ENCODE measurements around the gene CBLN1. TPM values are rescaled to one million over a fixed set of nuclear protein-coding genes. Genes with fewer than 3 reads are reported as not detected.
"Not testable (repeated sequence)": the region's sequence is repeated elsewhere in the genome, so short reads cannot be mapped to it uniquely, and the experiment has no call there.

CBLN1 gene
- total RNA-seq, 2 experiments from 2014 or later, result not detected

GRCh38 chr16:49274591-49274990, 7.0 kb downstream of the CBLN1 start:
- DNase-seq, result no peak
- ChIA-PET CTCF (no interaction called here), POLR2A (no interaction called here)
- Mint-ChIP-seq H3K36me3 (ENCODE audit: low read depth) (no peaks in the 10 kb centered on the region), H3K4me1 (no peaks in the 10 kb centered on the region), H3K27ac (no peak overlapping the region), H3K27me3 (peaks cover 64% of the 10 kb centered on the region), H3K4me3 (no peak overlapping the region), H3K9me3 (no peaks in the 10 kb centered on the region)

- Mint-ChIP-seq H3K4me1 (no peaks in the 10 kb centered on the region), H3K27ac (no peak overlapping the region), H3K4me3 (no peak overlapping the region), H3K27me3 (peaks cover 56% of the 10 kb centered on the region), H3K36me3 (ENCODE audit: low read depth) (no peaks in the 10 kb centered on the region), H3K9me3 (no peaks in the 10 kb centered on the region)
- DNase-seq, result no peak
- ChIA-PET CTCF (no interaction called here), POLR2A (no interaction called here)
Observed at GRCh38 chr16:49273771-49274170, 7.9 kb downstream of the CBLN1 start.

GRCh38 chr16:49271363-49271762, 10.3 kb downstream of the CBLN1 start:
- H3K27ac Mint-ChIP-seq, result no peak overlapping the region
- H3K36me3 Mint-ChIP-seq (ENCODE audit: low read depth), result no peaks in the 10 kb centered on the region
- H3K4me1 Mint-ChIP-seq, result no peaks in the 10 kb centered on the region
- no peak for DNase-seq
- peaks cover 34% of the 10 kb centered on the region for H3K27me3 Mint-ChIP-seq
- ChIA-PET POLR2A (no interaction called here), CTCF (interaction anchor here (0.6 to 0.7 kb wide), 2 partner anchors 153 to 943 kb away, joined by 3 to 7 read pairs; no protein-coding TSS in a partner anchor)
- no peak overlapping the region for H3K4me3 Mint-ChIP-seq
- H3K9me3 Mint-ChIP-seq, result no peaks in the 10 kb centered on the region

- ChIA-PET POLR2A (no interaction called here), CTCF (interaction anchor here (1.0 kb wide), 1 partner anchor 9 kb away, joined by 3 read pairs; no protein-coding TSS in a partner anchor)
- Mint-ChIP-seq H3K36me3 (ENCODE audit: low read depth) (no peaks in the 10 kb centered on the region), H3K4me3 (no peak overlapping the region), H3K9me3 (no peaks in the 10 kb centered on the region), H3K4me1 (no peaks in the 10 kb centered on the region), H3K27me3 (peaks cover 14% of the 10 kb centered on the region), H3K27ac (no peak overlapping the region)
- no peak for DNase-seq
Observed at GRCh38 chr16:49269201-49269600, 12.4 kb downstream of the CBLN1 start.

GRCh38 chr16:49268667-49269066, 13.0 kb downstream of the CBLN1 start:
- Mint-ChIP-seq H3K27me3 (peaks cover 9% of the 10 kb centered on the region), H3K36me3 (ENCODE audit: low read depth) (no peaks in the 10 kb centered on the region), H3K27ac (no peak overlapping the region), H3K4me3 (no peak overlapping the region), H3K9me3 (no peaks in the 10 kb centered on the region), H3K4me1 (no peaks in the 10 kb centered on the region)
- DNase-seq, result no peak
- ChIA-PET CTCF (interaction anchor here (1.0 kb wide), 1 partner anchor 10 kb away, joined by 3 read pairs; no protein-coding TSS in a partner anchor), POLR2A (no interaction called here)

GRCh38 chr16:49262501-49262900, 19.1 kb downstream of the CBLN1 start:
- H3K4me1 Mint-ChIP-seq, result no peaks in the 10 kb centered on the region
- no peaks in the 10 kb centered on the region for H3K9me3 Mint-ChIP-seq
- ChIA-PET POLR2A (no interaction called here), CTCF (no interaction called here)
- H3K27ac Mint-ChIP-seq, result no peak overlapping the region
- no peaks in the 10 kb centered on the region for H3K27me3 Mint-ChIP-seq
- no peaks in the 10 kb centered on the region for H3K36me3 Mint-ChIP-seq (ENCODE audit: low read depth)
- H3K4me3 Mint-ChIP-seq, result no peak overlapping the region
- DNase-seq, result no peak

GRCh38 chr16:49261930-49262329, 19.7 kb downstream of the CBLN1 start:
- POLR2A ChIA-PET, result no interaction called here
- H3K27ac Mint-ChIP-seq, result no peak overlapping the region
- H3K27me3 Mint-ChIP-seq, result no peaks in the 10 kb centered on the region
- H3K4me1 Mint-ChIP-seq, result no peaks in the 10 kb centered on the region
- H3K9me3 Mint-ChIP-seq, result no peaks in the 10 kb centered on the region
- DNase-seq, result no peak
- H3K36me3 Mint-ChIP-seq (ENCODE audit: low read depth), result no peaks in the 10 kb centered on the region
- no peak overlapping the region for H3K4me3 Mint-ChIP-seq
- CTCF ChIA-PET, result no interaction called here

- no peaks in the 10 kb centered on the region for H3K9me3 Mint-ChIP-seq
- no peak overlapping the region for H3K27ac Mint-ChIP-seq
- ChIA-PET CTCF (no interaction called here), POLR2A (no interaction called here)
- no peak for DNase-seq
- H3K36me3 Mint-ChIP-seq (ENCODE audit: low read depth), result no peaks in the 10 kb centered on the region
- H3K27me3 Mint-ChIP-seq, result no peaks in the 10 kb centered on the region
- H3K4me1 Mint-ChIP-seq, result no peaks in the 10 kb centered on the region
- no peak overlapping the region for H3K4me3 Mint-ChIP-seq
Observed at GRCh38 chr16:49260956-49261530, 20.6 kb downstream of the CBLN1 start.

GRCh38 chr16:49260253-49260652, 21.4 kb downstream of the CBLN1 start:
- H3K36me3 Mint-ChIP-seq (ENCODE audit: low read depth), result no peaks in the 10 kb centered on the region
- H3K9me3 Mint-ChIP-seq, result no peaks in the 10 kb centered on the region

GRCh38 chr16:49259330-49259729, 22.3 kb downstream of the CBLN1 start:
- CTCF ChIA-PET, result no interaction called here
- Mint-ChIP-seq H3K4me3 (no peak overlapping the region), H3K27ac (no peak overlapping the region), H3K27me3 (peaks cover 2% of the 10 kb centered on the region), H3K4me1 (no peaks in the 10 kb centered on the region), H3K36me3 (ENCODE audit: low read depth) (no peaks in the 10 kb centered on the region), H3K9me3 (no peaks in the 10 kb centered on the region)
- POLR2A ChIA-PET, result no interaction called here
- DNase-seq, result no peak

More at GRCh38 chr16:49260253-49260652, 21.4 kb downstream of the CBLN1 start:
- H3K27me3 Mint-ChIP-seq, result peaks cover 2% of the 10 kb centered on the region
- ChIA-PET POLR2A (no interaction called here), CTCF (no interaction called here)
- H3K27ac Mint-ChIP-seq, result no peak overlapping the region
- H3K4me3 Mint-ChIP-seq, result no peak overlapping the region
- DNase-seq, result no peak
- H3K4me1 Mint-ChIP-seq, result no peaks in the 10 kb centered on the region

GRCh38 chr16:49250689-49251088, 30.9 kb downstream of the CBLN1 start:
- Mint-ChIP-seq H3K27ac (no peak overlapping the region), H3K9me3 (no peaks in the 10 kb centered on the region), H3K27me3 (peaks cover 2% of the 10 kb centered on the region), H3K4me3 (no peak overlapping the region), H3K4me1 (no peaks in the 10 kb centered on the region), H3K36me3 (ENCODE audit: low read depth) (no peaks in the 10 kb centered on the region)
- CTCF ChIA-PET, result no interaction called here
- DNase-seq, result no peak
- POLR2A ChIA-PET, result no interaction called here

GRCh38 chr16:49248227-49248626, 33.4 kb downstream of the CBLN1 start:
- H3K4me3 Mint-ChIP-seq, result no peak overlapping the region
- H3K4me1 Mint-ChIP-seq, result no peaks in the 10 kb centered on the region
- CTCF ChIA-PET, result no interaction called here
- no peaks in the 10 kb centered on the region for H3K9me3 Mint-ChIP-seq
- no peaks in the 10 kb centered on the region for H3K36me3 Mint-ChIP-seq (ENCODE audit: low read depth)
- no peak for DNase-seq
- no peaks in the 10 kb centered on the region for H3K27me3 Mint-ChIP-seq
- POLR2A ChIA-PET, result no interaction called here
- H3K27ac Mint-ChIP-seq, result no peak overlapping the region

GRCh38 chr16:49236216-49236615, 45.4 kb downstream of the CBLN1 start:
- no peaks in the 10 kb centered on the region for H3K27me3 Mint-ChIP-seq
- no peak overlapping the region for H3K27ac Mint-ChIP-seq

GRCh38 chr16:49228335-49228734, 53.3 kb downstream of the CBLN1 start:
- H3K36me3 Mint-ChIP-seq (ENCODE audit: low read depth); H3K9me3 Mint-ChIP-seq; CTCF ChIA-PET; POLR2A ChIA-PET; H3K27ac Mint-ChIP-seq; DNase-seq; H3K27me3 Mint-ChIP-seq; H3K4me3 Mint-ChIP-seq; H3K4me1 Mint-ChIP-seq: not testable (repeated sequence)

More at GRCh38 chr16:49236216-49236615, 45.4 kb downstream of the CBLN1 start:
- Mint-ChIP-seq H3K36me3 (ENCODE audit: low read depth) (no peaks in the 10 kb centered on the region), H3K4me1 (no peaks in the 10 kb centered on the region), H3K4me3 (no peak overlapping the region), H3K9me3 (no peaks in the 10 kb centered on the region)
- CTCF ChIA-PET, result no interaction called here
- POLR2A ChIA-PET, result no interaction called here
- no peak for DNase-seq

Data from activated CD4-positive, alpha-beta T cell treated with anti-CD3 and anti-CD28 coated beads, Interleukin-2, amount 10 ng/mL, durations not matched to agents 7 days and 5 days (primary cell).